Measurements from ENCODE around the gene PSMD14. TPM values are rescaled to one million over a fixed set of nuclear protein-coding genes. Genes with fewer than 3 reads are reported as not detected.

The PSMD14 gene
- total and polyA plus RNA-seq, 2 of the 8 experiments (the other 6 are each of a cell fraction or from before 2014, with no cell fraction given): 53.9 to 88.7 TPM

GRCh38 chr2:161386228-161386824, 78.1 kb downstream of the PSMD14 start:
- peaks cover 0 to 4% (median 1%) of the 10 kb centered on the region in 4 experiments; a peak in 3 of 8 replicates for H3K36me3 ChIP-seq (ENCODE audit: control insufficient read depth in 2 of 4, insufficient read depth in 4 of 4, low read length in 3 of 4)
- H3K23ac ChIP-seq (ENCODE audit: insufficient read length): no peak overlapping the region
- DNase-seq (ENCODE audit: low read depth in 1 of 2, low spot score in 2 of 2) (no peak), FAIRE-seq (no peak)
- H2AK5ac ChIP-seq (ENCODE audit: low read depth, low read length): no peak overlapping the region
- no peak overlapping the region for H3K56ac ChIP-seq (replicated peaks; ENCODE audit: insufficient read length, low read depth, low read length)
- H3K4ac ChIP-seq (replicated peaks; ENCODE audit: insufficient read length, low read depth, low read length): no peak overlapping the region
- no peak overlapping the region for H2BK20ac ChIP-seq (ENCODE audit: low read length)
- H3K4me3 ChIP-seq (ENCODE audit: extremely low read depth in 1 of 4, insufficient read depth in 2 of 4, low read depth in 3 of 4, low read length in 4 of 4): no peak overlapping the region
- H3K4me1 ChIP-seq (replicated peaks in 1 of 4; ENCODE audit: control insufficient read depth in 3 of 4, insufficient read depth in 4 of 4, low read length in 3 of 4): no peaks in the 10 kb centered on the region
- POLR2A ChIA-PET (ENCODE audit: partially characterized antibody): interaction anchor here (0.6 kb wide), 1 partner anchor 140 kb away, joined by 3 read pairs; no protein-coding TSS in a partner anchor
- 95% methylated on average over 2 of the region's 2 CpGs; no CpG with 5 or more reads in 1 of the 2 experiments for WGBS, 2 experiments (ENCODE audit: extremely low coverage in 1 of 2, insufficient coverage in 1 of 2, insufficient read length in 1 of 2, insufficient replicate concordance in 2 of 2, low coverage in 1 of 2, low lambda C conversion rate in 2 of 2, missing lambda C conversion rate in 1 of 2)
- CTCF ChIA-PET (ENCODE audit: partially characterized antibody): interaction anchor here (1.2 kb wide), 1 partner anchor 9 kb away, joined by 3 read pairs; no protein-coding TSS in a partner anchor
- no peak overlapping the region for H3K9ac ChIP-seq (replicated peaks in 1 of 4; ENCODE audit: extremely low read depth in 1 of 4, low read depth in 3 of 4, low read length in 3 of 4)
- no peak overlapping the region for H3K27ac ChIP-seq (ENCODE audit: low read depth, low read length)
- H2BK15ac ChIP-seq (ENCODE audit: low read length): no peak overlapping the region
- no peaks in the 10 kb centered on the region for H3K79me1 ChIP-seq (ENCODE audit: low read depth, low read length)
- H3K79me2 ChIP-seq (ENCODE audit: control insufficient read depth in 1 of 2, insufficient read depth in 2 of 2, low read length in 2 of 2): no peaks in the 10 kb centered on the region
- no peak overlapping the region for H4K91ac ChIP-seq (replicated peaks; ENCODE audit: insufficient read length, low read length)
- H3K4me2 ChIP-seq (ENCODE audit: insufficient read depth in 1 of 2, low read depth in 2 of 2, low read length in 2 of 2): no peak overlapping the region
- peaks cover 0 to 2% of the 10 kb centered on the region in 2 experiments for H4K20me1 ChIP-seq (replicated peaks in 1 of 2; ENCODE audit: control insufficient read depth in 1 of 2, insufficient read depth in 2 of 2, low read length in 2 of 2)
- H4K8ac ChIP-seq (ENCODE audit: extremely low read depth, insufficient read depth, low read length): no peak overlapping the region
- H3K14ac ChIP-seq (ENCODE audit: insufficient read length): no peak overlapping the region
- H3K23me2 ChIP-seq (ENCODE audit: low read depth, low read length): no peaks in the 10 kb centered on the region
- H2BK5ac ChIP-seq (ENCODE audit: low read depth, low read length): no peak overlapping the region
- H3K9me3 ChIP-seq (ENCODE audit: insufficient read depth in 2 of 2, low read depth in 1 of 2, low read length in 1 of 2): no peaks in the 10 kb centered on the region
- no peak overlapping the region for H4K5ac ChIP-seq (ENCODE audit: insufficient read length, low read depth, low read length)
- no peak overlapping the region for H2BK120ac ChIP-seq (replicated peaks; ENCODE audit: low read depth, low read length)
- H2BK12ac ChIP-seq (ENCODE audit: low read depth, low read length): no peak overlapping the region
- H3K27me3 ChIP-seq (replicated peaks in 1 of 4; ENCODE audit: control insufficient read depth in 3 of 4, extremely low read depth in 1 of 4, insufficient read depth in 3 of 4, low read length in 3 of 4): no peaks in the 10 kb centered on the region
- H2AFZ ChIP-seq (ENCODE audit: low read length): no peak overlapping the region
- no peak overlapping the region for H3K18ac ChIP-seq (ENCODE audit: extremely low read depth, low read length)
- TF ChIP-seq GABPA (IDR thresholded peaks at IDR 0.05; ENCODE audit: borderline replicate concordance, insufficient read depth, low read length) (no peak), KDM1A (IDR thresholded peaks at IDR 0.05; ENCODE audit: borderline replicate concordance, low read length) (no peak), FOSL1 (IDR thresholded peaks at IDR 0.05; ENCODE audit: insufficient read depth, low read depth, low read length) (no peak), MAFK (IDR thresholded peaks at IDR 0.05; ENCODE audit: low read depth, low read length) (no peak), BCL11A (IDR thresholded peaks at IDR 0.05; ENCODE audit: low read depth in 2 of 2, low read length in 2 of 2) (no peak), TEAD4 (IDR thresholded peaks at IDR 0.05; ENCODE audit: low read depth, low read length) (no peak), SIRT6 (IDR thresholded peaks at IDR 0.05; ENCODE audit: low read length) (no peak), SP1 (IDR thresholded peaks at IDR 0.05; ENCODE audit: low read depth, low read length) (no peak), CBX5 (IDR thresholded peaks at IDR 0.05; ENCODE audit: low read depth, low read length) (no peak), POLR2AphosphoS5 (IDR thresholded peaks at IDR 0.05; ENCODE audit: low read depth, low read length) (no peak)

All from H1 (cell line).